GM19238 (cell line): ENCODE measurements around the gene NPB.

Experiments
- DNase-seq: peaks from one replicate; pipeline ENCODE4 v3.0.0; 2011; ENCODE audit warnings: low spot score; ENCODE audit not compliant: insufficient read length

Gene NPB

DNA sequence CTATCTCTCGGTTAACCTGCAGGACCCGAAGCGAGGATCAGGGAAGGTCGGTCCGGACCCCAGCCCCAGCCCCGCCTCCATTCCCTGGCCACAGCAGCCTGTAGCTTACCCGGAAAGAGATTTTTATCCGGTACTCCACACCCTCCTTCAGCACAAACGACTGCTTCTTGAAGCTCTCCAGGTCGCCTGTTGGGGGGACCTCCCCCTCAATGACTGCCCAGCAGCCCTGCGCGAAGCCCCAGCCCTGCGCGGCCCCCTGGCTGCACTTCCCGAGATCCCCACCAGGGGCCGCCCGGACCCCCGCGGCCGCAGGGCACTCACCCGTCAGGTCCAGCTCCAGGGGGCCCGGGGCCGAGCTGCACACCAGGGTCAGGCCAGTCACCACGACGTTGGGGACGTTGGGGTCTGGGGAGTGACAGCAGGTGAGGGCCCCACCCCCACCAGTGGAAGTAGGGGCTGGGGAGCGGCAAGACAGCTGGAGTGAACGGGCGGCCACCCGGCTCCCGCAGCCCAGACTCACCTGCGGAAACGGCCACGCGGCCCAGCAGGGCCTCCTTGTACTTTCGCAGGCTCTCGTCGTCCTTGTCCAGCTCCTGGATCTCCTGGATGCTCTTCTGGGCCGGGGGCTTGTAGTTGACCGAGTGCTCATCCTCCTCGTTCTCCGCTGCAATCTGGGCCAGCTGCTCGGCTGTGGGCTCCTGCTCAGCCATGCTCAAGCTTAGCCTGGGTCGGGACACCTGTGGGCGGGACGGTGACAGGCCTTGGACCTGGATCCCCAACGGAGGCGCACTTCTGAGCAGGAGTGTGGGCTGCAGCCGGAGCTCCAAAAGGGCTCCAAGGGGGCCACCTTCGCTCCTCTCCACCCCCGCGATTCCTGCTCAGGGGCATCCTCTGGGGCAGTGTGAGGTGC, 32.6 kb upstream of the NPB start:
- peak; percentile 65 for DNase-seq

DNA sequence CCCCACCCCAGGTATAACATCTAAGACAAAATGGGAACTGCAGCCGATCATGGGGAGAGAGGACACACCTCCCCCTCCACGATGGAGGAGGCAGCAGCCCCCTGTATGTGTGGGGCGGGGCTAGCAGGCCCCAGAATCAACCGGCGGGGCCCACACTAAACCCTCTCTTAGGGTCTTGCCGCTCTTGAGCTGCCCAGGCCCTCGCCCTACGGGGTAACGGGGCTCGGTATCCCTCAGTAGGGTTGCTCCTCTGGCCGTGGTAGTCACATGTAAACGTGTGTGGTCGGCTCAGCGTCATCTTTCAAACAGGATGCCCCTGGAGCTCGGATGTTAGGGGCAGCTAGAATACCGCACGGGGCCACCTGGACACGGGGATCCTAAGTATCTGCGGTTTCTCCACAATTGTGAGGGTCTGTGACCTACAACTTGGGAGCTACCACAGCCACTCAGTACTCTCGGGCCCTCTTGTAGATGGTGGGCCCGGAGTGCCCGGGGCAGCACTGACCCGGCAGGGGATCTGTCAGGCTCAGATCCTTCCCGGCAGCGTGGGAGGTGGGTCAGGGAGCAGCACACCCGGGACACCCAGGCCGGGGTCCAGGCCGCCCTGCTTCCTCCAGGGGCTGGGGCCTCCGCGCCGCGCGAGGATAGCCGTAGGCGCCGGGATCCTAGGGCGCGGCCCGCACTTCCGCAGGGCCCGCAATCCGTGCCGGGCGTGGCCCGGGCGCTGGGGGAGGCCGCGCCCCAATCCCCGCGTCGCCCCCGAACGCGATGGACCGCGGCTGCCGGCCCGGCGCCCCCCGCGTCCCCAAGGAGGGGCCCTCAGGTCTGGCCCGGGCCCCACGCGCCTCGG, 31.7 kb upstream of the NPB start:
- peak; percentile 47 for DNase-seq

DNA sequence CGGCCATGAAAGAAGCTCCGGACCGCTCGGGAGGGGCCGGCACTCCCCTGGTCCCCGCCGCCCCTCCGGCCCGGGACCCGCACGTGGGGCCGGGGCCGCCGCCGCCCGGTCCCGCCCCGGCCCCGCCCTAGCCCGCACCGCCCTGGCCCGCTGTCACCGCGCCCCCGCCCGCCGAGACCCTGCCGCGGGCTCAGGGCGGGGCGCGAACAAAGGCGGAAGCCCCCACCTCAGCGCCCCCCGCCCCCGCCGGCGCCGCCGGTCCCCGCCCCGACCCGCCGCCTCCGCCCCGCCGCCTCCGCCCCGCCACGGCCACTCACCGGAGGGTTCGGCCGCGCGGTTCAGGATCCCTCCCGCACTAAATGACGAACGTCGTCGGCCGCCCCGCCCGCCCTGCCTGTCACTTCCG, 31.1 kb upstream of the NPB start, which contains the start of gene ARHGDIA:
TSS of gene ARHGDIA (minus strand) at position 357 of the 406 bp plus-strand sequence. CDS start 1,407 bp downstream, outside the sequence.
- peak; percentile 32 for DNase-seq

DNA sequence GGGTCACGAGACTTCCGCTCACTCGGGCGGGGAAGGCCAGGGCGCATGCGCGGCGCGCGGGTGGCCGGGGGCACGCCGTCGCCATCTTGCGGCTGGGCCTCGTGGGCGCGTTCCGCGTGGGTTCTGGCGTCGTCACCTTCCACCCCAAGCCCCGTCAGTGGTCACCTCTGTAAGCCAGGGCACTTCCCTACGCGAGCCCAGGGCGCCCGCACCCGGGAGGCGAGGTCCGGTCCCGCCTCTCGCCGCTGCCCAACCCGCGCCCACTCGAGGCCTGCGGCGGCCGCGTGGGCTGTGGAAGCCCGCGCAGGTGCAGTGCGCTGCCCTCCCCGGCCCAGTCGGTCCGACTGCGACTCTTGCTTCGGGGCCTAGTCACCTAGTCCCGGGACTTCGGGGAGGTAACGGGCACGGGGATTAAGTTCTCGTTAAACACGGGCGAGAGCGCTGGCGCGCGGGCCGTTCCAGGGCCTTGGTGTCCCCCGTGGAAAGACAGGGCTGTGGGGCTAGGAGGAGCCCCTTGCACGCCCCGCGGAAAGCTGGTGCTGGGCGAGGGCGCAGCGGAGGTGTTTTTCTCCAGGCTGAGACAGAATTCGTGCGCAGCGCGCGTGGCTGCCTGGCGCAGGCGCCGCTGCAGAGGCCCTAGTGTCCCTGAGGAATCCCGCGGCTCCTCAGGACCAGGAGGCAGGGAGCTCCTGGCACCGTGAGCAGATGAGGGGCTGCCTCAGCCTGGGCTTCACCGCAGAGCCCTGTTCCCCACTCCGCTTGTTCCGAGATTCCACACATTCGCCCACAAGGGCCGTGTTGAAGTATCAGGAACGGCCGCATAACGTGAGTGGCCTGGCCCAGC, 30.4 kb upstream of the NPB start:
- DNase-seq, result peak; percentile 97

DNA sequence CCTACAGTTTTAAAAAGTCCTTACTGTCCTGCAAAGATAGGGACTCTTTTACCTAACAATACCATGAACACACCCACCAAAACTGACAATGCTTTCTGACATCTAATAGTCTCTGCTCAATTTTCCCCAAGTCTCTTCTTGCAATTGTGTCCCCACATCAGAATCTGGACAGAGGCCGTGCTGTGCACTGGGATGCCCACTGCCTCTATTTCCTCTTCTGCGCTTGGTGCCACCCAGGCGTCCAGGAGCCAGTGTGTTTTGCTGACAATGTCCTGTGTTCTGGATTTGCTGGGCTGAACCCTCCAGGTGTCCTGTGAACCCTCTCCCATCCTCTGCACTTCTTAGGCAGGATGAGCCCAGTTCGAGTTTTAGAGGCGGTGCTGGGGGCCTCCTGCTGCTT, 24.5 kb upstream of the NPB start:
- no peak for DNase-seq

DNA sequence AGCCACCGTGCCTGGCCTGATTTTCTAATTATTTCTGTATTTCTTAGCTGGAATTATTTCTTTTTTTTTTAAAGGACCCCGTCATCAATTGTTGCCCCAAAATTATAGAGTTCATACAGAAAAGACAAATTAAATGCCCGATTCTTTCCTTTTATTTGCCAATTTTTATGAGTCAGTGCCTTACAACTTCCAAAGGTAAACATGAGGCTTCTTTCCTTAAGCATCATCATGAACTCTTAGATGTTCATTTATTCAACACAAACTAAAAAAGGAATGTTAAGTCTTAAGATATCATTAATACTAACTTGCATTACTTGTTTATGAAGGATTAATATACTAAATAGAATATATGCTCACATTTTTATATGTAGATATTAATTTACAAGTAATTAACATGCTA, 23.7 kb upstream of the NPB start:
- DNase-seq, result no peak

DNA sequence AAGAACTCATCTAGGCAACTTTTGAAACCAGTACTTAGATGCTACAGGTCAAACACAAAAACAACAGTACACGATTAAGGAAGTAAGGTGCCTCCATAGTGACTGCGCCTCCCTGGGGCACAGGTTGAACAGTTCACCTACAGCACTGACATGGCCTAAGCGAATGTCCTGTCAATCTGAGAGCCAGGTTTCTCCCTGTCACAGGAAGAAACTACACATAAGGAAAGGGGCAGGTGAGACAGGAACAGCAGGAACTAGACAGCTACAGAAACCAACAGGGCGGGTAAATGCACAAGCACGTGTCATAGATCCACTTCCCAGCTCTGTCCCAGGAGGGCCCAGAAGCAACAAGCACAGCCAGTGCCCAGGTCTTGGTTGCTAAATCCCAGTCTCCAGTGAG, 22.9 kb upstream of the NPB start:
- no peak for DNase-seq

DNA sequence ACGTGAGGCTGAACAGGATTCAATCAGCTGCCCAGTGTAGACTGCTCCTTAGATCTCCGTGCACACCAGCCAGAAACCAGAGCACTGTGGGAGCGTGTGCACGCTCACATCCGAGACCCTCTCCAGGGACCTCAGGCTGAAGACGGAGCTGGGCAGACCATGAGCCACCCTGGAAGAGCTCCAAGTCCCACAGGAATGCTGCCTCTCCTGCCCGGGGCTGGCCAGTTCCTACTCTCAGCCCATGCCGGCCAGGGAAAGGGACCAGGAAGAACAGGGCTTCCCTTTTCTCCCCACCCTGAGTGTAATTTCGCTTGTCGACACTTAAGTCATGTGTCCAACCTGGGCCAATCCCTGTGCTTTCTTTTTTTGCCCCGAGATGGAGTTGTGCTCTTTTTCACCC, 17.5 kb upstream of the NPB start:
- no peak for DNase-seq

DNA sequence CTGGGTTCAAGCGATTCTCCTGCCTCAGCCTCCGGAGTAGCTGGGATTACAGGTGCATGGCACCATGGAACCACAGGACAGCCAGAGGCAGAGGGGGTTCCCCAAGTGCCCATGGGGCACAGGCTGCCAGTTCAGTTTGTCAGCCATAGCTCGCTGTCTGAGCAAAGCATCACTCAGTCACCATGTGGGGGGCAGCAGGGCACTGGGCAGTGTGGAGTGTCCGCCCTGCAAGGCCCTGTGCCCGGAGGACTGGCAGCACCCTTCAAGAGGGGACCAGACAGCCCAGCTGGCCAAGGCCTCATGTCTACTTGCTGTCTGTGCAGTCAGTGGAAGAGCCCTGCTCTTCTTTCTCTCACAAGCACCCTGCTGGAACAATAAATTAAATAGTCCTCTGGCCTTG, 17.1 kb upstream of the NPB start:
- DNase-seq, result no peak

DNA sequence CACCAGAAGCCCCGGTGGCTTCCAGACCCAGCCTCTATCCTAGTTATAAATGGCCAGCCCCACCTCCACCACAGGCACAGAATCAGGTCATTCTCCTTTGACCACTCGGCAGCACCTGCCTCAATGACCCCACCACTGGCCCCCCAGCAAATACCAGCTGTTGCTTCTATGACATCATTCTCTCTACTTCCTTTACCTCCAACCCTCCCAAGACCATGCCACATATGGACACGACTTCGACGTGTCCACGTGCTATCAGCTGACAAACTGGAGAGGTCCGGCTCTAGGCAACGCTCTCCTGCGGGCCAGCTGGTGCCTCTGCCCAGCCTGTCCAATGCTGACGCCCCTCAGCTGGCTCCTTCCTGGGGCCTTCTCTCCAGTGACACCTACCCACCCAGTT, 16.6 kb upstream of the NPB start:
- DNase-seq, result no peak

DNA sequence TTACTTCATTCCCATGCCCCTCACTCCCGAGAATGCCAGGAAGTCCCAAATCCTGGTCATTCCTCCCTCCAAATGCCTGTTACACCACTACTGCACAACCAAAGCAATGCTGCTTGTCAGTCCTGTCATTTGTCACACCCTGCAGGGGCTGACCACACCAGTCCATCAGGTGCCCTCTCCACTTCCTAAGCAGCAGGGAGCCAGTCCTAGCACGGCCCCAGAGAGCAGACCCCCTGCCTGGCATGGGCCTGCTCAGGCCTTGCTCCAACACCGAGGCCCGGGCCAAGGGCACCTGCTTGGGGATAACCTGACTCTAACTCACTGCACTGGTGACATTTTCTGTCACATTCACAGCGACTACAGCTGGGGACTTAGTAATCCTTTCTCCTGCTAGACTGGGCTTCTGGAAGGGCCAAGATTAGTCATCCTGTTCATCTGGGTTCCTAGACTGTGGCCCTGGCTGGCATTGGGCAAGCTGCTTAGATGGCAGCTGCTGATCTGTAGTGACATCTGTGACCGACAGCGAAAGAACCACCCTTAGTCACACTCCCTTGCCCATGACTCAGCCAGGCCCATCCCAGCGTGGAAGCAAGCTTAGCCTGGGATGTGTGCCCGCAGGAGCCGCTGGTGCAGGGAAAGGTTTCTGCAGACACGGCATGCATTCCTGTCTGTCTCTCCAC, 16.0 kb upstream of the NPB start:
- no peak for DNase-seq

DNA sequence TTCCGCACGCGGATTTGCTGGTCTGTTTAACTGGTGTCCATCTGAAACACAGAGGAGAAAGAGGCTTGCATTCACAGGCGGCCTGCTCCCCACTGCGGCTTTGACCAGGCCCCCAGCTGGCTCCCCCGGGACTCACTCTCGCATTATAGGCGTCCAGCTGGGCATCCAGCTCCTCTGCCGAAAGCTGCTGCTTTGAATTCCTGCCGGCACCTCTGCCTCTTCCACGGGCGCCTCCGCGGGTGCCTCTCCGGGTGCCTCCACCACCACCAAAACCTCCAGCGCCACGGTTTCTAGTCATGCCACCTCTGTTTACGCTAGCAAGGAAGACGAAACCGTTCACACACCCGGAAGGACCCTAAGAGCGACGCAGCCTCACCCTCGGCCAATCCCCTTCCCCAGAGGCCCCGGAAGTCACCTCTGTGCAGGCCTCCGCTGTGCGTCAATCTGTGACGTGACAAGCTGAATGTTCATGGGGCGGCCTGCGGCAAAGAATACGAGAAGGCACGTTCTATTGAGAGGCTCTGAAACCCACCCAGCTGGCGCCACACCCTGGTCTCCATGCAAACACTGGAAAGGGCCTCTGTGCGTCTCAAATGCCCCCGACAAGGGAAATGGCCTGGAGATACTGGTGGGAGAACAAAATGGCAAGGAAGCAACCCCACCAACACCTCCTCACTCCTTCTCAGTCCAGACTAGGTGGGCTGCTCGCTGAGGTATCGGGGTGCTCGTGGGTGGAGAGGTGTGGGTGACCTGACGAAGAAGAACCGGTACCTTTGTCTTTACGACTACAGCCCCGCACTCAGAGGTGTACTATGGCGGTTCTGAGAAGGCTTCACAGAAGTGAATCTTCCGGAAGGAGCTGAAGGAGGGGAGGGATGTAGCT, 13.7 kb upstream of the NPB start:
- no peak for DNase-seq

DNA sequence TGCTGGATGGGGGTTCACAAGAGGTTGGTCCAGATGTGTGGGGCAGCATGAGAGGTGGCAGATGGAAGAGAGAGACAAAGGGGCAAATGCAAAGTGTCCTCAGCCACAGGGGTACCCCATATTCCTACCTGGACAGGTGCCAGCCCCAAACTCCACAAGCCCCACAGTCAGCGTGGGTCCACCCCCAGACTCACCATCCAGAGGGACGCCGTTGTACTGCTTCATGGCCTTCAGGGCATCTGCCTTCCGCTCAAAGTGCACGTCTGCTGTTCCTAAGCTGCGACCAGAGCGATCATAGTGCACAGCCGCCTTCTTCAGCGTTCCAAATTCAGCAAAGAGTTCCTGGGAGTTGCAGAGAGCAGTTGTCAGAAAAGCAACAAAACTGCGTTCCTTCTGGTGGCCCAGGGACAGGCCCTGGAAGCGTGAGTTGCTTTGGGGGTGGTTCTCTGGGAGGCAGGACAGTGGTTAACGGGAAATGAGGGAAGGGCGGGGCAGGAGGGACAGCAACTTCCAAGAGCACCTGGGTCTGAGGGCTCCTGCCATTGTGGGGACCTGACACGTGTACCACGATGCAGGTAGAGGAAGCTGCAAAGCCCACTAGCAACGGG, 12.9 kb upstream of the NPB start:
- no peak for DNase-seq

DNA sequence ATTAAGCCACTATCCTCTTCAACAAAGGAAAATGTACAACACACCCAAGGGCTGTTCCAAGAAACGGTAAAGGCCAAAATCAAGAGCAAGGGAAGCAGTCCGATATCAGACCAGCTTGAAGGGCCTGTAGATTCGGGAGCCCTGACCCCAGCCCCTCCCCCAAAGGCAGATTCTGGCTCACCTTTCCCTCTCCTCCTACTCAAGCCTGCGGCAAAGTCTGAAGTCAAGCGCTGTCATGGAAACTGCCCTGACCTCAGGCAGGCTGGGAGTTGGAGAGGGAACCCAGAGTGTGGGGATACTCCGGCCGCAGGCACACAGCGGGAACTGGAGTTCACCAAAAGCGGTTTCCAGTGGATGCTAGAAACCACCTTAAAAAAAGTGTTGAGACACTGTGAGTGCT, 12.4 kb upstream of the NPB start:
- DNase-seq, result no peak

DNA sequence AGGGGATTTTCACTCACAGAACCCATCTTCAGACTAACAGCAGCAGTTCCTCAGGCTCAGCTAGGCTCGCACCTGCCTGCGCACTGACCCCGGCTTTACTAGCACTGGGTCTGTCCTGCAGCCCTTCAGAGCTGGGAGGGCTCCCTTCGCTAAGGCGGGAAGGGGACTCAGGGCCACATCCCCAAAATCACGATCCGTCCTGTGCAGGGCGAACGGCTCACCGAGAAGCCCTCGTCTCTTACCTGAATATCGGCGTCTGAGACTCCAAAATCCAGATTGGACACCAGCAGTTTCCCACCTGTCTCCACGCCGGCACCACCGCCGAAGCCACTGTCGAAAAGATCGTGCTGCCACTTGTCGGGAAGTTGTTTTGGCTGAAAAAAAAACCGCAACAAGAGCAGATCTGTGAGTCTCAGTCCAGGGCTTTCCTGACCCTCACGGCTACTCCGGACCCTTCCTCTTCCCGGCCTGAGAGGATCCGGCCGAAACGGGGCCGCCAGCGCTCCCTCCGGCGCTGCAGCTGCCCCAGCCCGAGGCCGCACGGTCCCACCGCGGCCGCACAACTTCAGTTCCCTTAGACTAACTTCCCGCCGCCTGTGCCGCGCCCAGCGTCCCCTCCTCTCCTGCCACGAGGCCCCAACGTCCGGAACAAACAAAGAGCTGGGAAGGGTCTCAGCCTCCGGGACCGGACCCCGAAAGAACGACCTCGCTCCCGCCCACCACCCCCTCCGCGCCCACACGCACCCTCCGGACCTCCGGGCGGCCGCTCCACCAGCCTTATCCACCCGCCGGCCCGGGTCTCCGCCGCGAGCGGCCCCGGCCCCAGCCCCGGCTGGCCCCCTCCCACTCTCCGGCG, 11.4 kb upstream of the NPB start:
- DNase-seq, result no peak

DNA sequence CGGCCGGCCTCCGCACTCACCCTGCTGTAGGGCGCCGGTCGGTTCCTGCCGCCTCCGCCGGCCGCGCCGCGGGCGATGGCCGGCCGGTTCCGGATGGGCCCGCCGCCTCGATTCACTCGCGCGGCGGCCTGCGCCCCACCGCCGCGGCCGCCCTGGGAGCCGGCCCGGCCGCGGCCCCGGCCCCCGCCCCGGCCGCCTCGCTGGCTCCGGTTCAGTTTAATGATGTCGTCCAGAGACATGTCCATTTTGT, 10.8 kb upstream of the NPB start:
- DNase-seq, result no peak

DNA sequence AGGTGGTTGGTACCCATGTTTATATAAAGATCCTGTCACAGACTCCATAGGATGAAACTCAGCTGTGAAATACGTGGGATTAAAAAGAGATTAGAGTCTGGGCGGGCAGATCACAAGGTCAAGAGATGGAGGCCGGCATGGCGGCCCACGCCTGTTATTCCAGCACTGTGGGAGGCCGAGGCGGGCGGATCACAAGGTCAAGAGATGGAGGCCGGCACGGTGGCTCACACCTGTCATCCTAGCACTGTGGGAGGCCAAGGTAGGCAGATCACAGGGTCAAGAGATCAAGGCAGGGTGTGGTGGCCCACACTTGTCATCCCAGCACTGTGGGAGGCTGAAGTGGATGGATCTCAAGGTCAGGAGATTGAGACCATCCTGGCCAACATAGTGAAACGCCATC, 6.6 kb upstream of the NPB start:
- DNase-seq, result no peak

DNA sequence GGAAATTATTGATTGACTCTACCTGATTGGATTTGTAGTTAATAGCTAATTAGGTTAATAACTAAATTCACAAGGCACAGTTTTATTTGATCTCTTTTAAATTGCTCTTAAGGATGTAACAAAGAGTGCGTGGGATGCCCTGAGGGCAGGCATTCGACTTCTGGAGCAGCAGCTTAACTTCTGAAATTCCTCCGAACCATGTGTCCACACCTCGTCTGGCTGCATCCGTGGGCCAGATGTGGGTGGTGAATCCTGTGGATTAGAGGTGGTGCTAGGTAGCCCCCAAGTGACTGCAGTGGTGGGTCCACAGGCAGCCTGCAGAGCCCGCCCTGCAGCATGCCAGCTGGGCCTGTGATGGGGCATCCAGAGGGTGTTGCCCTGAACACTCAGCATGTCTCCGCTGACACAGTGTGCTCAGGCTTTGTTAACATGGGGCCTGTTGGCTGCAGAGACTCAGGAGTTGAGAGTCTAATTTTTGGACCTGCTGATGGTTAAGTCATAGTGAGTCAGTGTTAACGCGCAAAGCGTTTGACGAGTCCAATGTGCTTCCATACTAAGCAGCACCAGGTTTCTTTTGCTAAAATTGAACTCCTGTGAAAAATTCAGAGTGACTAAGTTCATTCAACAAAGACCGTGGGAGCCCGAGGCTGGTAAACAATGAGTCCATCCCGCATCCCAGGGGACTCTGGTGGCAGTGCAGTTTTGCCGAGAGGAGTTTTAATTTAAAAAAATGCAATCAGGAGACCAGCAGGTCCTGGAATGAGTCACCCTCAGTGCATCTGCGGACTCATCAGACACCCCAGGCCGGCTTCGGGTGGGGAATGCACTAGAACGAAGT, 3.8 kb upstream of the NPB start:
- no peak for DNase-seq
